HepG2 (cell line): ENCODE data around the gene MED15. TPM values are rescaled to one million over a fixed set of nuclear protein-coding genes. Genes with fewer than 3 reads are reported as not detected.

Experiments used
- ATAC-seq: fragments of 200-7000 bp; cut with Tn5 transposase; 3 replicates; pipeline ENCODE4 v1.9.1; 2020; ENCODE audit warnings: mild to moderate bottlenecking, moderate library complexity
- BruUV-seq: library from RNA; stranded (reverse); fragments of 400-500 nt; replicated peaks from 2 replicates; lab custom pipeline; 2021; lab: Mats Ljungman, UMichigan
- CTCF ChIA-PET: fragments of 300-600 bp; formaldehyde crosslinking; extraction: SDS; loops from one replicate; lab custom pipeline; 2021; ENCODE audit warnings: low total read pairs, inconsistent platforms, low intra/inter-chr PET ratio; lab: Yijun Ruan, JAX
- POLR2A ChIA-PET: fragments of 350-600 bp; sonication (Branson Sonifier 250); formaldehyde crosslinking; loops from one replicate; lab custom pipeline; 2020; ENCODE audit warnings: antibody characterized with exemption, inconsistent platforms; lab: Yijun Ruan, JAX
- DNase-seq: peaks from one replicate; pipeline ENCODE4 v3.0.0-alpha.2; 2015; ENCODE audit warnings: low spot score
- FAIRE-seq: peaks from 3 replicates; lab custom pipeline; 2011; peaks lifted over from hg19 to GRCh38; lab: Jason Lieb, UNC
- H2AFZ ChIP-seq: one replicate; pipeline ENCODE4 v1.6.1; 2011; ENCODE audit warnings: low read length, inconsistent platforms
- H3K27ac ChIP-seq: fragments of 300-600 bp; 3 replicates; pipeline ENCODE4 v1.8.0; 2011; ENCODE audit warnings: mixed run types, mild to moderate bottlenecking, mixed read lengths, low read length, inconsistent platforms; ENCODE audit not compliant: insufficient read depth; ENCODE audit errors: extremely low read length
- H3K27me3 ChIP-seq, 2 experiments: fragments of 200-600 bp in 1 of 2; 2 replicates in 1 of 2; 3 replicates in 1 of 2; pipeline versions ENCODE4 v1.6.0 to v1.8.0; 2011; ENCODE audit warnings: low read length in 2 of 2, mild to moderate bottlenecking in 2 of 2, moderate library complexity in 2 of 2, inconsistent platforms in 1 of 2; ENCODE audit not compliant: insufficient read depth in 2 of 2, control insufficient read depth in 1 of 2
- H3K36me3 ChIP-seq, 2 experiments: fragments of 200-600 bp in 1 of 2; replicated peaks in 1 of 2; 2 replicates in 1 of 2; 3 replicates in 1 of 2; pipeline versions ENCODE4 v1.5.1 to v1.8.0; 2011; ENCODE audit warnings: low read length in 2 of 2, inconsistent platforms in 1 of 2; ENCODE audit not compliant: insufficient read depth in 2 of 2, control insufficient read depth in 1 of 2
- H3K4me1 ChIP-seq: 2 replicates; pipeline ENCODE4 v1.5.1; 2012; ENCODE audit warnings: low read length, inconsistent platforms; ENCODE audit not compliant: insufficient read depth
- H3K4me2 ChIP-seq: 2 replicates; pipeline ENCODE4 v1.6.0; 2011; ENCODE audit warnings: low read depth, low read length, inconsistent platforms
- H3K4me3 ChIP-seq, 3 experiments: fragments of 200-600 bp in 1 of 3; sonication (generic), shearing (Covaris generic) in 1 of 3; replicated peaks in 1 of 3; 2 replicates each; pipeline ENCODE4 v1.5.1; 2011 to 2016; ENCODE audit warnings: low read length in 3 of 3, inconsistent platforms in 2 of 3, low read depth in 2 of 3, mild to moderate bottlenecking in 2 of 3, control low read depth in 1 of 3, mixed read lengths in 1 of 3; ENCODE audit not compliant: insufficient read depth in 1 of 3
- H3K79me2 ChIP-seq: one replicate; pipeline ENCODE4 v1.6.1; 2011; ENCODE audit warnings: low read length, inconsistent platforms; ENCODE audit not compliant: insufficient read depth
- H3K9ac ChIP-seq: 2 replicates; pipeline ENCODE4 v1.6.0; 2011; ENCODE audit warnings: mild to moderate bottlenecking, low read depth, low read length, inconsistent platforms; ENCODE audit not compliant: insufficient read depth
- H3K9me3 ChIP-seq: 2 replicates; pipeline ENCODE4 v1.5.1; 2012; ENCODE audit warnings: mild to moderate bottlenecking, low read length
- H4K20me1 ChIP-seq: 2 replicates; pipeline ENCODE4 v1.6.0; 2011; ENCODE audit warnings: inconsistent platforms, mild to moderate bottlenecking, low read length, moderate library complexity; ENCODE audit not compliant: insufficient read depth
- CEBPB ChIP-seq: IDR thresholded peaks from 2 replicates; pipeline ENCODE4 v1.6.1; 2011; ENCODE audit warnings: low read depth, low read length, improper control_type of control experiment, borderline replicate concordance
- ERF ChIP-seq: IDR thresholded peaks from 2 replicates; pipeline ENCODE4 v1.6.1; 2018; ENCODE audit warnings: missing biosample characterization, missing genetic modification reagents
- ETV5 ChIP-seq: IDR thresholded peaks from 2 replicates; pipeline ENCODE4 v1.6.1; 2018; ENCODE audit warnings: missing biosample characterization, missing genetic modification reagents, inconsistent platforms, borderline replicate concordance
- NCOA2 ChIP-seq: sonication (generic); formaldehyde crosslinking; IDR thresholded peaks from 2 replicates; pipeline ENCODE4 v1.8.0; 2022; ENCODE audit warnings: inconsistent platforms
- NR3C1 ChIP-seq: sonication (generic); formaldehyde crosslinking; IDR thresholded peaks from 2 replicates; pipeline ENCODE4 v1.4.0; 2020; ENCODE audit warnings: missing genetic modification reagents
- RBM39 ChIP-seq: fragments of 200-400 bp; formaldehyde crosslinking; IDR thresholded peaks from one replicate; pipeline ENCODE4 v1.6.1; 2018; ENCODE audit warnings: antibody characterized with exemption, mild to moderate bottlenecking, low read depth, low read length; ENCODE audit not compliant: poor library complexity, severe bottlenecking
- SATB2 ChIP-seq: sonication (generic); formaldehyde crosslinking; IDR thresholded peaks from 2 replicates; pipeline ENCODE4 v1.5.0; 2020; ENCODE audit warnings: missing genetic modification reagents
- SOX13 ChIP-seq, 3 experiments: fragments of 450-650 bp in 1 of 3; sonication (generic) in 1 of 3; formaldehyde crosslinking in 1 of 3; IDR thresholded peaks in 2 of 3; conservative IDR thresholded peaks in 1 of 3; 2 replicates each; pipeline versions ENCODE4 v1.5.0 to v1.6.1; 2016 to 2020; ENCODE audit warnings: antibody characterized with exemption in 1 of 3, mild to moderate bottlenecking in 1 of 3, missing compliant biosample characterization in 1 of 3, missing genetic modification reagents in 1 of 3, moderate library complexity in 1 of 3
- STAT5B ChIP-seq: sonication (generic); formaldehyde crosslinking; IDR thresholded peaks from 2 replicates; pipeline ENCODE4 v1.4.0; 2020; ENCODE audit warnings: missing genetic modification reagents
- TBX2 ChIP-seq: sonication (generic); formaldehyde crosslinking; IDR thresholded peaks from 2 replicates; pipeline ENCODE4 v1.5.0; 2020; ENCODE audit warnings: missing genetic modification reagents, mild to moderate bottlenecking, borderline replicate concordance
- THAP11 ChIP-seq: IDR thresholded peaks from 2 replicates; pipeline ENCODE4 v1.6.1; 2016; ENCODE audit warnings: missing biosample characterization, missing genetic modification reagents
- ZNF230 ChIP-seq: sonication (generic); formaldehyde crosslinking; IDR thresholded peaks from 2 replicates; pipeline ENCODE4 v1.4.0; 2020; ENCODE audit warnings: mild to moderate bottlenecking, missing genetic modification reagents
- WGBS: methylation state at CpG from one replicate; pipeline ENCODE4 v1.1.6; 2017; ENCODE audit warnings: low lambda C conversion rate; 5-methylcytosine and 5-hydroxymethylcytosine counted together
- in situ Hi-C: cut with HindIII; loops from 2 replicates; pipeline ENCODE4 v1.10.0; 2017; ENCODE audit warnings: low pct_unique_long_range_greater_than_20kb; ENCODE audit not compliant: extremely low pct_ligation_motif_present
- intact Hi-C: fragments of 100-400 bp; cut with micrococcal nuclease; formaldehyde crosslinking; loops from one replicate; pipeline ENCODE4 v1.10.0; 2022; ENCODE audit not compliant: unreplicated experiment
- polyA plus RNA-seq, 8 experiments: library from polyadenylated mRNA; depleted of rRNA in 3 of 8; stranded (reverse) in 7 of 8; unstranded in 1 of 8; fragments of >200 nt; fragmentation: Illumina TruSeq in 4 of 8; extraction: Trizol in 4 of 8; gene quantifications; 2 replicates each; pipeline versions ENCODE4 v1.2.1 to v1.2.3, GENCODE V29; 2011 to 2016; ENCODE audit warnings: low read depth in 4 of 8, missing spikeins in 1 of 8, mixed read lengths in 1 of 8; ENCODE audit not compliant: insufficient read depth in 1 of 8
- total RNA-seq, 5 experiments: library from RNA; depleted of rRNA; stranded (reverse); fragments of >200 nt; fragmentation: Illumina TruSeq; extraction: Trizol; gene quantifications; 2 replicates each; pipeline ENCODE4 v1.2.3, GENCODE V29; 2016; ENCODE audit warnings: low read depth in 1 of 5
- TF ChIP-seq, protein P1 (sequence below): sonication (generic); formaldehyde crosslinking; IDR thresholded peaks from 2 replicates; pipeline ENCODE4 v1.4.0; 2020; ENCODE audit warnings: missing genetic modification reagents, borderline replicate concordance

Gene MED15
- total and polyA plus RNA-seq, 2 of the 13 experiments (the other 11 are each of a cell fraction or from before 2014, with no cell fraction given) = 14.3 to 27.0 TPM

DNA sequence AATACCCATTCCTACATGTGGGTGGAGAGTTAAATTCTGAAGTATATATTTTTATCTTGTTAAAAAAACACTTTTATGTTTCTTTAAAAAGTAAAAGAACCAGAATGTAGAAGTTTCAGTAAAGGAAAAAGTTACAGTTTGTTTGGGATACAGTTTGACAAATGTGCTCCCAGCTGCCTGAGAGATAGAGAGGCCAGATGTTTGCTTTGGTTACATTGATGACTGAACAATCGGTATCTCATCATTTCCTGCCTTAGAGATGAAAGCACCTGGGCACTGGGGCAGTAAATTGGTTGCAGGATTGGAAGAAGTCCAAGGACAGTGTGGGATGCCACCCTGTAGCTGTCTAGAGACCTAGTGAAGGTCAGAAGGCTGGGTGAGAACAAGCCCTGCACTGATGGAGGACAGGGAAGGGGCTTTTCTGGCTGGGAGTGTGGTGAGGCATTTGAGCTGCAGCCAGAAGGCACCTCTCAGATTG lies 16.6 kb downstream of the MED15 start (continued):
- peak; percentile 26; the same call in 1 of the 2 replicates for TF ChIP-seq TBX2 (CRISPR knock-in tag)
- TF ChIP-seq SATB2 (CRISPR knock-in tag) = no peak
- TF ChIP-seq RBM39 = no peak
- peak; percentile 48; the same call in 1 of the 2 replicates for TF ChIP-seq ETV5 (CRISPR knock-in tag)
- TF ChIP-seq THAP11 (CRISPR knock-in tag) = 0 out of 2 replicates have a peak, but pooled peaks have one; percentile 11
- TF ChIP-seq NR3C1 = no peak
- peak; percentile 38; the same call in 1 of the 2 replicates for TF ChIP-seq NCOA2 (CRISPR knock-in tag)
- TF ChIP-seq SOX13 (IDR thresholded peaks at IDR 0.05) = no peak
- TF ChIP-seq SOX13 (CRISPR knock-in tag; conservative IDR thresholded peaks at IDR 0.05 in 1 of 2, IDR thresholded peaks at IDR 0.05 in 1 of 2) = peak in 1 of 2 experiments; percentile 78; a peak in 1 of 4 replicates

DNA sequence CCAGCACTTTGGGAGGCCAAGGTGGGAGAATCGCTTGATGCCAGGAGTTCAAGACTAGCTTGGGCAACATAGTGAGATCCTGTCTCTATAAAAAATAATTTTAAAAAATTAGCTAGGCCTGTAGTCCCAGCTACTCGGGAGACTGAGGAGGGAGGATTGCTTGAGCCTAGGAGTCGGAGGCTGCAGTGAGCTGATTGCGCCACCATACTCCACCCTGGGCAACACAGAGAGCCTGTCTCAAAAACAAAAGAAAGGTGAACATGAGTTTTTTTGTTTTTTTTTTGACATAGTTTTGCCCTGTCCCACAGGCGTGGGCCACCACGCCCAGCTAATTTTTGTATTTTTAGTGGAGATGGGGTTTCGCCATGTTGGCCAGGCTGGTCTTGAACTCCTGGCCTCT lies 17.6 kb downstream of the MED15 start:
- no peak overlapping the region for H3K4me3 ChIP-seq
- no peak for TF ChIP-seq STAT5B (CRISPR knock-in tag)
- TF ChIP-seq ZNF230 (CRISPR knock-in tag) = no peak
- TF ChIP-seq CEBPB = peak; percentile 20; the same call in 1 of the 2 replicates
- TF ChIP-seq ERF (CRISPR knock-in tag) = no peak
- TF ChIP-seq, protein P1, sequence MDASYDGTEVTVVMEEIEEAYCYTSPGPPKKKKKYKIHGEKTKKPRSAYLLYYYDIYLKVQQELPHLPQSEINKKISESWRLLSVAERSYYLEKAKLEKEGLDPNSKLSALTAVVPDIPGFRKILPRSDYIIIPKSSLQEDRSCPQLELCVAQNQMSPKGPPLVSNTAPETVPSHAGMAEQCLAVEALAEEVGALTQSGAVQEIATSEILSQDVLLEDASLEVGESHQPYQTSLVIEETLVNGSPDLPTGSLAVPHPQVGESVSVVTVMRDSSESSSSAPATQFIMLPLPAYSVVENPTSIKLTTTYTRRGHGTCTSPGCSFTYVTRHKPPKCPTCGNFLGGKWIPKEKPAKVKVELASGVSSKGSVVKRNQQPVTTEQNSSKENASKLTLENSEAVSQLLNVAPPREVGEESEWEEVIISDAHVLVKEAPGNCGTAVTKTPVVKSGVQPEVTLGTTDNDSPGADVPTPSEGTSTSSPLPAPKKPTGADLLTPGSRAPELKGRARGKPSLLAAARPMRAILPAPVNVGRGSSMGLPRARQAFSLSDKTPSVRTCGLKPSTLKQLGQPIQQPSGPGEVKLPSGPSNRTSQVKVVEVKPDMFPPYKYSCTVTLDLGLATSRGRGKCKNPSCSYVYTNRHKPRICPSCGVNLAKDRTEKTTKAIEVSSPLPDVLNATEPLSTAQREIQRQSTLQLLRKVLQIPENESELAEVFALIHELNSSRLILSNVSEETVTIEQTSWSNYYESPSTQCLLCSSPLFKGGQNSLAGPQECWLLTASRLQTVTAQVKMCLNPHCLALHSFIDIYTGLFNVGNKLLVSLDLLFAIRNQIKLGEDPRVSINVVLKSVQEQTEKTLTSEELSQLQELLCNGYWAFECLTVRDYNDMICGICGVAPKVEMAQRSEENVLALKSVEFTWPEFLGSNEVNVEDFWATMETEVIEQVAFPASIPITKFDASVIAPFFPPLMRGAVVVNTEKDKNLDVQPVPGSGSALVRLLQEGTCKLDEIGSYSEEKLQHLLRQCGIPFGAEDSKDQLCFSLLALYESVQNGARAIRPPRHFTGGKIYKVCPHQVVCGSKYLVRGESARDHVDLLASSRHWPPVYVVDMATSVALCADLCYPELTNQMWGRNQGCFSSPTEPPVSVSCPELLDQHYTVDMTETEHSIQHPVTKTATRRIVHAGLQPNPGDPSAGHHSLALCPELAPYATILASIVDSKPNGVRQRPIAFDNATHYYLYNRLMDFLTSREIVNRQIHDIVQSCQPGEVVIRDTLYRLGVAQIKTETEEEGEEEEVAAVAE (CRISPR knock-in tag) = no peak
- H2AFZ ChIP-seq = no peak overlapping the region
- ATAC-seq (no peak), DNase-seq (no peak), FAIRE-seq (no peak)
- intact Hi-C loops (no loop called here), in situ Hi-C loops (no loop called here)
- no peaks in the 10 kb centered on the region for H3K9me3 ChIP-seq
- no peaks in the 10 kb centered on the region for H3K27me3 ChIP-seq
- ChIA-PET CTCF (no interaction called here), POLR2A (interaction anchor here (1.5 kb wide), 1 partner anchor 16 kb away, joined by 4 read pairs; no protein-coding TSS in a partner anchor)
- H3K36me3 ChIP-seq = peaks cover 14 to 48% of the 10 kb centered on the region in 2 experiments
- peaks cover 40% of the 10 kb centered on the region for H4K20me1 ChIP-seq
- no TSS peak for BruUV-seq
- peaks cover 74% of the 10 kb centered on the region for H3K79me2 ChIP-seq
- no peak overlapping the region for H3K4me2 ChIP-seq
- H3K4me1 ChIP-seq = peaks cover 42% of the 10 kb centered on the region
- 97% methylated on average over 7 of the region's 7 CpGs for WGBS
- no peak overlapping the region for H3K27ac ChIP-seq
- H3K9ac ChIP-seq = no peak overlapping the region
